GM23248 (cell line): ENCODE results near the gene CMKLR1.

Source experiments
- EZH2 ChIP-seq: fragments of 200-600 bp; sonication (generic); IDR thresholded peaks from 2 replicates; pipeline ENCODE4 v1.6.1; 2018; ENCODE audit warnings: antibody characterized with exemption, mild to moderate bottlenecking; ENCODE audit not compliant: insufficient read depth, poor library complexity, severe bottlenecking
- EZH2phosphoT487 ChIP-seq: fragments of 200-600 bp; sonication (generic); IDR thresholded peaks from 2 replicates; pipeline ENCODE4 v1.6.1; 2018; ENCODE audit warnings: antibody characterized with exemption, moderate library complexity, mild to moderate bottlenecking, low read depth; ENCODE audit not compliant: insufficient read depth

DNA sequence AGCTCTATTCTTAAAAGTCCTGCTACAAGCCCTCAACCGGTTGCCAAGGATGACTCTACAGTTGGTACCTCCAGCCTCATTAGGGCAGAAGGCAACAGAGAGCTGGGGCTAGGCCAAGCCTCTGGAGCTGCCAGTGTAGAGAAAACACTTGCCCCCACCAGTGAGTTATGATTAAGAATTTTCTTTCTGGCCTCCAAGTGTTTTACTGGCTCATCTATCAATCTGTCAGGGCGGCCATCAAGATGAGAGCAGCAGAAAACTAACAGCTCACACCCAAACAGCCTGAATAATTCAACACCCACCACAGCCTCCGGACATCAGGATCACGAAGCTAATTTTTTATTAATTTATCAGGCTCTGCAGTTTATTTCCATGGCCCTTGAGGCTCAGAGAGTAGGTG, 40.7 kb upstream of the CMKLR1 start:
- TF ChIP-seq EZH2phosphoT487 (no peak), EZH2 (no peak)
